Smooth muscle cell (in vitro differentiated cells): ENCODE measurements around the gene MOSPD3. TPM values are rescaled to one million over a fixed set of nuclear protein-coding genes. Genes with fewer than 3 reads are reported as not detected.

Experiments used
- DNase-seq: peaks from one replicate; lab custom pipeline; 2025; ENCODE audit not compliant: unreplicated experiment; lab: John Stamatoyannopoulos, UW
- H2AFZ ChIP-seq: fragments of 200-600 bp; sonication (generic); 2 replicates; pipeline ENCODE4 v1.6.0; 2016; ENCODE audit warnings: antibody characterized with exemption, low read depth, mild to moderate bottlenecking
- H3F3A ChIP-seq: fragments of 200-600 bp; sonication (generic); 2 replicates; pipeline ENCODE4 v1.6.0; 2017; ENCODE audit warnings: antibody characterized with exemption, low read depth
- H3K27ac ChIP-seq: fragments of 200-600 bp; sonication (generic); 2 replicates; pipeline ENCODE4 v1.5.1; 2016; ENCODE audit warnings: low read depth, mild to moderate bottlenecking
- H3K27me3 ChIP-seq: fragments of 200-600 bp; sonication (generic); 2 replicates; pipeline ENCODE4 v1.6.1; 2016; ENCODE audit warnings: low read depth, mild to moderate bottlenecking
- H3K36me3 ChIP-seq: fragments of 200-600 bp; sonication (generic); 2 replicates; pipeline ENCODE4 v1.5.1; 2016; ENCODE audit warnings: low read depth
- H3K4me1 ChIP-seq: fragments of 200-600 bp; sonication (generic); 2 replicates; pipeline ENCODE4 v1.5.1; 2016; ENCODE audit warnings: low read depth
- H3K4me2 ChIP-seq: fragments of 200-600 bp; sonication (generic); 2 replicates; pipeline ENCODE4 v1.6.0; 2016; ENCODE audit warnings: mild to moderate bottlenecking
- H3K4me3 ChIP-seq: fragments of 200-600 bp; sonication (generic); 2 replicates; pipeline ENCODE4 v1.5.1; 2016; ENCODE audit warnings: mild to moderate bottlenecking
- H3K79me2 ChIP-seq: fragments of 200-600 bp; sonication (generic); 2 replicates; pipeline ENCODE4 v1.6.0; 2016; ENCODE audit warnings: low read depth, mild to moderate bottlenecking
- H3K9ac ChIP-seq: fragments of 200-600 bp; sonication (generic); 2 replicates; pipeline ENCODE4 v1.6.0; 2016; ENCODE audit warnings: low read depth
- H3K9me3 ChIP-seq: fragments of 200-600 bp; sonication (generic); replicated peaks from 2 replicates; pipeline ENCODE4 v1.5.1; 2016; ENCODE audit warnings: low read depth
- H4K20me1 ChIP-seq: fragments of 200-600 bp; sonication (generic); 2 replicates; pipeline ENCODE4 v1.6.0; 2016; ENCODE audit warnings: low read depth
- WGBS: methylation state at CpG from one replicate; pipeline ENCODE4 v1.1.7; 2016; ENCODE audit warnings: low lambda C conversion rate; 5-methylcytosine and 5-hydroxymethylcytosine counted together
- polyA plus RNA-seq: library from polyadenylated mRNA; unstranded; fragments of >200 nt; fragmentation: Nextera tagmentation; extraction: Ambion mirVana; gene quantifications from 2 replicates; pipeline ENCODE4 v1.2.1, GENCODE V29; 2016
- total RNA-seq: library from RNA; depleted of rRNA; stranded (reverse); fragments of >200 nt; gene quantifications from 2 replicates; pipeline ENCODE4 v1.2.3, GENCODE V29; 2014
- TF ChIP-seq, protein P1 (sequence below): fragments of 200-600 bp; sonication (generic); IDR thresholded peaks from 2 replicates; pipeline ENCODE4 v1.5.1; 2017; ENCODE audit warnings: borderline replicate concordance, mild to moderate bottlenecking, antibody characterized with exemption; ENCODE audit not compliant: insufficient read depth, poor library complexity, severe bottlenecking

MOSPD3 gene
- total and polyA plus RNA-seq, 2 experiments from 2014 or later = 10.5 to 47.8 TPM

DNA sequence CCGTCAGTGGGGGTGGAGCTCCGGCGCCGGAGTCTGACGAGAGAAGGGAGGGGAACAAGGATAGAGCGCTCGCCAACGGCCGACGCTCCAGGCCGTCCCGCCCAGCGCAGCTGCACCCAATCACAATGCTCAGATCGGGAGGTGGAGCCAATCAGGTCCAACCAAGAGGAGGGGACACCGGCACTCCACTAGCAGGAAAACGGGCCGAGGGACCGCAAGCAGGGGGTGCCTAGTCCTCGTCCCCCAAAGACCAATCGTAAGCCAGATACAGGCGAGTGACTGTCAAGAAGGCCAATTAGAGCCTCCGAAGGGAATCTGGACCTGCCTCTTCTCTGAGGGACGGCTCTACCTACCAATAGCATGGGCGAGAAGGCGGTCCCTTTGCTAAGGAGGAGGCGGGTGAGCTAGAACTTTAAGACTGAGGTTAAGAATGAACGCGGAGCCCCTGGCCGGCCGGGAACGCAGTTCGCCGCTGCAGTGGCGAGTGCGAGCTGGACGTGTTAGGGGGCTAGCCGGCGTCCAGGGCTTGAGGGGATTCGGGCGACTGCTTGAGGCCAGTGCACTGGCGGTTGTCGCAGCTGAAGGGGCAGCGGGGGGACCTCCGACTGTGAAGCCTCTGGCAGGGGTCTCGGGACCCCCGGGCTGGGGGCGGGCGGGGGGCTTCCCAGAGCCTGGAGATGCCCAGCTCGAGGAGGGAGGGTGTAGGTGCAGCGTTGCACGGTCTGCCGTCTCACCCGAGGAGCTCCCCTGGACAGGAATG is 25.9 kb upstream of the MOSPD3 start, which contains the start of gene FBXO24:
Gene FBXO24 (plus strand): TSS at position 63 of the 760 bp plus-strand sequence. CDS start 298 bp downstream, at position 361.
- Histone ChIP-seq H3K36me3 (peaks cover 1% of the 10 kb centered on the region), H3K9me3 (no peaks in the 10 kb centered on the region), H3K79me2 (peaks cover 13% of the 10 kb centered on the region), H4K20me1 (peaks cover 37% of the 10 kb centered on the region), H3K27me3 (no peaks in the 10 kb centered on the region), H3K27ac (peak within 1 kb of the TSS; percentile 83), H3K4me2 (peak within 1 kb of the TSS; percentile 86), H3F3A (peaks cover 11% of the 10 kb centered on the region), H3K4me1 (peaks cover 16% of the 10 kb centered on the region), H3K9ac (peak within 1 kb of the TSS; percentile 91), H2AFZ (peak within 1 kb of the TSS; percentile 39), H3K4me3 (peak within 1 kb of the TSS; percentile 75)
- WGBS = under 1% methylated on average over 51 of the region's 53 CpGs
- DNase-seq = peak; percentile 96
- TF ChIP-seq, protein P1, sequence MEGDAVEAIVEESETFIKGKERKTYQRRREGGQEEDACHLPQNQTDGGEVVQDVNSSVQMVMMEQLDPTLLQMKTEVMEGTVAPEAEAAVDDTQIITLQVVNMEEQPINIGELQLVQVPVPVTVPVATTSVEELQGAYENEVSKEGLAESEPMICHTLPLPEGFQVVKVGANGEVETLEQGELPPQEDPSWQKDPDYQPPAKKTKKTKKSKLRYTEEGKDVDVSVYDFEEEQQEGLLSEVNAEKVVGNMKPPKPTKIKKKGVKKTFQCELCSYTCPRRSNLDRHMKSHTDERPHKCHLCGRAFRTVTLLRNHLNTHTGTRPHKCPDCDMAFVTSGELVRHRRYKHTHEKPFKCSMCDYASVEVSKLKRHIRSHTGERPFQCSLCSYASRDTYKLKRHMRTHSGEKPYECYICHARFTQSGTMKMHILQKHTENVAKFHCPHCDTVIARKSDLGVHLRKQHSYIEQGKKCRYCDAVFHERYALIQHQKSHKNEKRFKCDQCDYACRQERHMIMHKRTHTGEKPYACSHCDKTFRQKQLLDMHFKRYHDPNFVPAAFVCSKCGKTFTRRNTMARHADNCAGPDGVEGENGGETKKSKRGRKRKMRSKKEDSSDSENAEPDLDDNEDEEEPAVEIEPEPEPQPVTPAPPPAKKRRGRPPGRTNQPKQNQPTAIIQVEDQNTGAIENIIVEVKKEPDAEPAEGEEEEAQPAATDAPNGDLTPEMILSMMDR = no peak

DNA sequence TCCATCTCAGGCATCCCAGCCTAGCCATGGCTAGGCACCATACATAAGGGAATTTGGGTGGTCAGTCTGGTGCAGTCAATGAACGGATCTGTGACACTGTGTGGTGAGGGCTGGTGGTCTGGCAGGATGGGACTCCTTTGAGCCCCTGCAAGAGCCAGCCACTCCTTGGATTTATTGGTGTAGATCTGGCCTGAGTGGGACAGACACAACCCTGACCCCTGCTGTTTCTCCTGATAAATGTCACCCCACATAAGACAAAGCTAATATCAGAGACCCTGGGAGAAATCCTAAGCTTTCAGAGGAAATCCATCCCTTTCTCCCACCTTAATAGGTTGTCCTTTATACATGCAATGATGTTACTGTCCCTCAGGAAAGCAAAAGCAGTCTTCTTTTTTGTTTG is 23.9 kb upstream of the MOSPD3 start:
- Histone ChIP-seq H3K4me2 (no peak overlapping the region), H3K27ac (no peak overlapping the region), H3K9ac (no peak overlapping the region), H3K36me3 (no peaks in the 10 kb centered on the region), H4K20me1 (peaks cover 21% of the 10 kb centered on the region), H3K27me3 (no peaks in the 10 kb centered on the region), H3K4me1 (peaks cover 15% of the 10 kb centered on the region), H3K9me3 (no peaks in the 10 kb centered on the region), H2AFZ (no peak overlapping the region), H3K4me3 (no peak overlapping the region), H3F3A (peaks cover 11% of the 10 kb centered on the region), H3K79me2 (no peaks in the 10 kb centered on the region)
- TF ChIP-seq, protein P1 = peak; percentile 21
- DNase-seq = no peak
- WGBS = 60% methylated on average over 1 of the region's 1 CpG

DNA sequence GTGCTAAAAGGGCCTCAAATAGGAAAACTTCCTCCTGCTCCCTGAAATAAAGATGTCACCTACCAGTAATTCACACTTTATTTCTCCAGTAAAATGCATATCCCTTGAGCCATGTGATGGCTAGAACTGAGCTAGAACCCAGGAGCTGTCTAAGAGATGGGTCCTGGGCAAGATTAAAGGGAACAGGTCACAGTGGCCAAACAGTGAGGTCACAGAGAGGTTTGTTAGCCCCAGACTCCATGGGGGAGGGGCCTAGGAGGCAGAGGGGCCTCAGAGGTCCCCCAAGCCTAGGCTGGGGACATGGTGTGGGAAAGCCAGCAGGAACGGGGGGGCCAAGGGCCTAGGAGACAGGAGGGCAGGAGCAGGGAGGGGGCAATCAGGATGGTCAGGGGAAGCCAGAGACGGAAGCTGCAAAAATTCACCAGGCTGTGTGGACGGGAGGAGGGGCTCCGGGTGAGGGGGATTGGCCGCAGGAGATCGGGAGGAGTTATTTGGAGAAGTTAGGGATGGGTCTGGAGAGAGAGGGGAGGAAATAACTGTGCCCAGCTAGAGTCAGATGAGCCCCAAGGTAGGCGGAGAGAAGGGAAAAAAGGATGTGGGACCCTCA is 22.9 kb upstream of the MOSPD3 start:
- no peaks in the 10 kb centered on the region for H3K79me2 ChIP-seq
- no peaks in the 10 kb centered on the region for H3K36me3 ChIP-seq
- H3K9me3 ChIP-seq = no peaks in the 10 kb centered on the region
- H2AFZ ChIP-seq = no peak overlapping the region
- peaks cover 9% of the 10 kb centered on the region for H3F3A ChIP-seq
- H3K4me1 ChIP-seq = peaks cover 5% of the 10 kb centered on the region
- no peak overlapping the region for H3K9ac ChIP-seq
- H3K4me2 ChIP-seq = no peak overlapping the region
- DNase-seq = no peak
- H3K27ac ChIP-seq = no peak overlapping the region
- H3K27me3 ChIP-seq = no peaks in the 10 kb centered on the region
- TF ChIP-seq, protein P1 = no peak
- peaks cover 12% of the 10 kb centered on the region for H4K20me1 ChIP-seq
- WGBS = 41% methylated on average over 7 of the region's 7 CpGs
- no peak overlapping the region for H3K4me3 ChIP-seq
